ENCODE results near the gene CAMK1D.

GRCh38 chr10:12841826-12842225 is 492.5 kb downstream of the CAMK1D start:
- no peak for TF ChIP-seq BHLHE40 (IDR thresholded peaks at IDR 0.05; ENCODE audit: low read depth, low read length)
- TF ChIP-seq, protein P1, sequence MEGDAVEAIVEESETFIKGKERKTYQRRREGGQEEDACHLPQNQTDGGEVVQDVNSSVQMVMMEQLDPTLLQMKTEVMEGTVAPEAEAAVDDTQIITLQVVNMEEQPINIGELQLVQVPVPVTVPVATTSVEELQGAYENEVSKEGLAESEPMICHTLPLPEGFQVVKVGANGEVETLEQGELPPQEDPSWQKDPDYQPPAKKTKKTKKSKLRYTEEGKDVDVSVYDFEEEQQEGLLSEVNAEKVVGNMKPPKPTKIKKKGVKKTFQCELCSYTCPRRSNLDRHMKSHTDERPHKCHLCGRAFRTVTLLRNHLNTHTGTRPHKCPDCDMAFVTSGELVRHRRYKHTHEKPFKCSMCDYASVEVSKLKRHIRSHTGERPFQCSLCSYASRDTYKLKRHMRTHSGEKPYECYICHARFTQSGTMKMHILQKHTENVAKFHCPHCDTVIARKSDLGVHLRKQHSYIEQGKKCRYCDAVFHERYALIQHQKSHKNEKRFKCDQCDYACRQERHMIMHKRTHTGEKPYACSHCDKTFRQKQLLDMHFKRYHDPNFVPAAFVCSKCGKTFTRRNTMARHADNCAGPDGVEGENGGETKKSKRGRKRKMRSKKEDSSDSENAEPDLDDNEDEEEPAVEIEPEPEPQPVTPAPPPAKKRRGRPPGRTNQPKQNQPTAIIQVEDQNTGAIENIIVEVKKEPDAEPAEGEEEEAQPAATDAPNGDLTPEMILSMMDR (IDR thresholded peaks at IDR 0.05) = no peak
- no peak for TF ChIP-seq RNF2 (IDR thresholded peaks at IDR 0.05; ENCODE audit: borderline replicate concordance, low read depth)
- TF ChIP-seq POLR2A (IDR thresholded peaks at IDR 0.05; ENCODE audit: low read length) = no peak
- no peak for TF ChIP-seq MAFK (IDR thresholded peaks at IDR 0.05; ENCODE audit: partially characterized antibody)
- TF ChIP-seq HOXB5 (CRISPR knock-in tag; IDR thresholded peaks at IDR 0.05) = no peak
- TF ChIP-seq SREBF2 (IDR thresholded peaks at IDR 0.05) = no peak
- no peak for TF ChIP-seq FOXS1 (CRISPR knock-in tag; IDR thresholded peaks at IDR 0.05)
- no peak for TF ChIP-seq PHF8 (IDR thresholded peaks at IDR 0.05; ENCODE audit: borderline replicate concordance, low read depth)
- no peak for TF ChIP-seq MYC (IDR thresholded peaks at IDR 0.05; ENCODE audit: borderline replicate concordance, low read length)
- no peak for TF ChIP-seq TP53 (CRISPR knock-in tag; IDR thresholded peaks at IDR 0.05)
